GM21737 (cell line): ENCODE results near the gene ABAT.

Experiments used
- ATAC-seq: cut with Tn5 transposase; IDR thresholded peaks from one replicate; pipeline ENCODE4 v1.9.1; 2021; ENCODE audit warnings: mild to moderate bottlenecking, moderate library complexity; ENCODE audit not compliant: unreplicated experiment

Gene ABAT

DNA sequence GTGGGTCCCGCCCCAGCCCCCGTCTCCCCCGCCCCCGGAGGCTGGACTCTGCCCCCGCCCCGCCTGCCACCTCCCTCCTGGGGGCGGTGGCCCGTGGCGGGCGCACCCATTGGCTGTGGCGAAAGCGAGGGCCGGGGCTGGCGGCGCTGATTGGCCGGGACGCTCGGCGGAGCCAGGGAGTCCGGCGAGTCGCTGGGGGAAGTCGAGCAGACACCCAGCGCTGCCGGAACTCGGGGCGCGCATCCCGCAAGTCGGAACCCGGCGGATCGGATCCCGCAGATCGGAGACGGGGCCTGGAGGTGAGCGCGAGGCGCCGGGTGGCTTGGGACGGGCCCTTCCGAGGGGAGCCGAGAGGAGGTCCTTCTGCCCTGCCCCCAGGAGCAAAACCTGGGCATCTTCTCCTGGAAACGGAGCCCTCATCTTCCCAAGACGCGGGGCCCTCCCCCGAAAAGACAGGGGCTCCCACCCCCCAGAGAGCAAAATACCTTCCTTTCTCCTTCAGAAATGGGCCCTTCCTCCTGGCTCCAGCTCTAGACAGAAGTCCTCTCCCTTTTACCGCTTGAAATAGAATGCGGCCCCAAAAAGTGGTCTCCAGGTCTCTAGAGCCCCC, at the start of gene ABAT:
Gene ABAT (plus strand): TSS at position 205 of the 610 bp plus-strand sequence. CDS start 61,123 bp downstream, outside the sequence.
- peak; percentile 99 for ATAC-seq

- no peak for ATAC-seq
Observed at GRCh38 chr16:8625491-8626087, 48.8 kb upstream of the ABAT start.

GRCh38 chr16:8626946-8627345, 47.5 kb upstream of the ABAT start:
- no peak for ATAC-seq

- no peak for ATAC-seq
Observed at GRCh38 chr16:8627456-8627855, 47.0 kb upstream of the ABAT start.

DNA sequence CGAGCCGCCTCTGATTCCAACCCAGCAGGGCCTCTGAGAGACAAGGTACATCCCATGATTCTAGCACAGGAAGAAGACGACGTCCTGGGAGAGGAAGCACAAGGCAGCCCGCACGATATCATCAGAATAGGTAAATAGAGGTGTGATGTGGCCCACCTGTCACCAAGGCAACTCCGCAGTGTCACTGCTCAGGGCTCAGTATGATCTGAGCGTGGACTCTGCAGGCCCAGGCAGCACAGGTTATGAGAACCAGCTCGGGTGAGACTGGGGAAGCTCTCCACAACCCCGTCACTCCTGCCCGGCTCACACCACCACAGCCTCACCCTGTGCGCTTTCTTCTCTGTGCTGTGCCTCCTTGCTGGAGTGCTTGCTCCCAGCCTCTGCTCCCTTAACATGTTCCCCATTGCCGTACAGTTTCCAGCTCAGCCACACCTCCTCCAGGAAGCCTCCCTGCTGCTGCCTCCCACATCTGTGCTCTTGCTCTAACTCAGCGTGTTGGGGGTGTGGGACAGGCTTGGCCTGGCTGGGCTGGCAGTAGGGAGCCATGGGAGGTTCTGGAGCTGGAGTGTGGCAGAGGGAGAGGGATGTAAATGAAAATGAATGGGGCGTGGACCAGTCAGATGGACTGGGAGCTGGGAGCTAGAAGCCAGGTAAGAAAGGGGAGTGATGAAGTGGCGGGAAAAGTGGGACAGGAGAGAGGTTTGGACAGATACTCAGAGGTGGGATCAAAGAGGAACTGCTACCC, 45.3 kb upstream of the ABAT start:
- ATAC-seq: no peak

- ATAC-seq: no peak
Observed at GRCh38 chr16:8630255-8630953, 44.0 kb upstream of the ABAT start.

DNA sequence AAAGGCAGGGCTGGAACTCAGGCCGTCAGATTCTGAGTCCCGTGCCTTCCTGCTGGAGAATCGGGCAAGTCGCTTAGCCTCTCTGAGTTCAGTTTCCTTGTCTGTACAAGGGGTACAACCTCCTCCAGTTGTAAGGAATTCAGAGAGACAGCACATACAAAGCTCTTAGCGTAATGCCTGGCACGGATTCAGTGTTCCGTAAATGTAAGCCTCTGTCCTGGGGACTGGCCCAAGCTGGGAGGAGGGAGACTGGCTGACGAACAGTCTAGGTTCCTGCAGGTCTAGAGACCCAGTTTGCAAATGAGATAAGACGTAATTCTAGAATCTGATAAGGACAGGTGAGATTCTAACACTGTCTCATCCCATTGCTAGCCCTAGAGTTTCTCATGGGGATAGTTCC, 43.0 kb upstream of the ABAT start:
- no peak for ATAC-seq

GRCh38 chr16:8631818-8632465, 42.5 kb upstream of the ABAT start:
- ATAC-seq: no peak

GRCh38 chr16:8632675-8633182, 41.7 kb upstream of the ABAT start:
- no peak for ATAC-seq

DNA sequence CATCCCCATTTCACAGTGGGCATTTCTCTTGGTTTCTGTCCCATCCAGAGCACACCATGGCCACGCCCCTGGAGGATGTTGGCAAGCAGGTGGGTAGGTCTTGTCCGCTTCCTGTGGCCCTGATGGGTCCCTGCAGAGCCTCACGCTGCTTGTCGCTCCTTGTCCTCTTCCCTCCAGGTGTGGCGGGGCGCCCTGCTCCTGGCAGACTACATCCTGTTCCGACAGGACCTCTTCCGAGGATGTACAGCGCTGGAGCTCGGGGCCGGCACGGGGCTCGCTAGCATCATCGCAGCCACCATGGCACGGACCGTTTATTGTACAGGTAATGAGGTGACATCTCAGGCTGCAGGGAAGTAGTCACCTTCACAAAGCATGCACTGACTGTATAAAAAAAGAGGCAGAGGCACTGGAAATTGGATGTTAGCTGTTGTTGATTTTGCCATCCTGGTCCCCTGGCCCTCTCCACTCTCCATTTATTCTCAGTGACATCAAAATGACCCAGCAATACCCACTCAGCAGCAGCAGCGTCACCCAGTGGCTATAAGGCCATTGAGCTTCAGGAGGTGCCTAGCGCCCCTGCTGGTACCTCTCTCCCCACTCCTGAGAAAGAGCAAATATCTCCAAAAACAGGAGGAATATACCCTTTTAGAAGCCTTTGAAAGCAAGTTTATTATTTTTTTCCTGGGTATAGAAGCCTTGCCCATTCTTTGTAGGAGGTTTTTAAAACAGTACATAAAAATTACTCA, 39.3 kb upstream of the ABAT start:
- ATAC-seq: no peak

DNA sequence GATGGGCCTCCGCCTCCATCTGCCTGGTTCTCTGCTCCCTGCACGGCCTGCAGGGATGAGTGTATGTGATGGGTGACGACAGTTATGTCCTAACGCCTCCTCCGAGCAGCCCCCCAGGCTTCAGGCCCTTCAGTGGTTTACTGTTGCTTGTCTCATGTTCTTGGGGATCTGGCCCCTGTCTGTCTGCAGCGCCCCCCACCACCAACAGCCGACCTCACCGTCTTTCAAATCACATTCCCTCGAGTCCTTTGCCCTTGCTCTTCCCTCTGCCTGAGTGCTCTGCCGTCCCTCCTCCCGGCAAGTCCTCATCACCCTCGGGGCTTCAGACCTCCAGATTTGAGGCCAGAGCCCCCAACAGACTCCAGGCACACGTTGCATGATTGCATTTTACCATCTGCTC, 34.7 kb upstream of the ABAT start:
- ATAC-seq: no peak

- no peak for ATAC-seq
Observed at GRCh38 chr16:8641671-8642070, 32.7 kb upstream of the ABAT start.

DNA sequence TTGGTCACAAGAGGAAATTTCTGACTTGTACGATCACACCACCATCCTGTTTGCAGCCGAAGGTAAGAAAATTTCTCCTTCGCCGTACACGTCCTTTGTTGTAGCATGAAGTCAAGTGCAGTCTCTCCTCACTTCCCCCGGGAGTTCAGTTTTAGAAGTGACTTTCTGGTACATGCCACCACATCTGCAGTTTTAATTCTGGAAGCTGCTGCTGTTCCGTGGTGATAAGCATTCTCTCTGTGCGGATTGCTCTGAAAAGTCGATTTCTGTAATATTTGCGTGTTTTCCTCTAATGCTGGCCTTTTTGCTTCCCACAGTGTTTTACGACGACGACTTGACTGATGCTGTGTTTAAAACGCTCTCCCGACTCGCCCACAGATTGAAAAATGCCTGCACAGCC, 32.3 kb upstream of the ABAT start:
- no peak for ATAC-seq

DNA sequence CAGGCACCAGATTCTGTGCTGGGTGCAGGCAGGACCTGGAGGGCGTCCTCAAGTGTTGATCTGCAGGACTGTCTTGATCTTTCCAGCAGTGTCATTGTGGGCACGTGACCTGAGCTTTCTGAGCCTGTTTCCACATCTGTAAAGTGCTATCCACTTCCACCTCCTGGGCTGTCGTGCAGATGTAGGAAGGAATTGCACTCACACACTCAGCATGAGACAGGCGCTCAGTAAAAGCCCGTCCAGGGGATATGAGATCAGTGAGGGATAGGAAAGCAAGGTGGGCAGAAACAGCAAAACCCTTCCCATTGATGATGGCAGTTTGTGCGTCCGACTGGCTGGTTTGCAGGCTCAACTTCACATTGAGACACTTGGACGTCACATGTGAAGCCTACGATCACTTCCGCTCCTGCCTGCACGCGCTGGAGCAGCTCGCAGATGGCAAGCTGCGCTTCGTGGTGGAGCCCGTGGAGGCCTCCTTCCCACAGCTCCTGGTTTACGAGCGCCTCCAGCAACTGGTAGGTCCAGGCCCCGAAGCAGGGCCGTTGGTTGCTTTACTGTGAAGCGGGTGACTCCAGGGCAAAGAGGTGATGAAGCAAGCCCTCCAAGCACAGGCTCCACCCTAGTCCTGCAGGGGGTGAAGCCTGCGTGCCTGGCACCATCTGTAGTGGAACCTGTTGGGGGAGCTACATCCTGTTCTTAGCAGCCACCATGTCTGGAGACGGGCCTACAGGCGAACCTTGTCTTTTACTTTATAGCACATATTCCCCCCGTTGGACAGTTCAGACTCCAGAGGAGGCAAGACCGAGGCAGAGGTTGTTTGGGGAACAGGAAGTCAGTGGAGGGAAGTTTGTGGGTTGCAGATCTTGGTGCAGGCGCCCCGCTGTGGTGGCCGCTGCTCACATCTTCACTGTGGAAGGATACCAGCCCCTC, 29.9 kb upstream of the ABAT start:
- no peak for ATAC-seq

DNA sequence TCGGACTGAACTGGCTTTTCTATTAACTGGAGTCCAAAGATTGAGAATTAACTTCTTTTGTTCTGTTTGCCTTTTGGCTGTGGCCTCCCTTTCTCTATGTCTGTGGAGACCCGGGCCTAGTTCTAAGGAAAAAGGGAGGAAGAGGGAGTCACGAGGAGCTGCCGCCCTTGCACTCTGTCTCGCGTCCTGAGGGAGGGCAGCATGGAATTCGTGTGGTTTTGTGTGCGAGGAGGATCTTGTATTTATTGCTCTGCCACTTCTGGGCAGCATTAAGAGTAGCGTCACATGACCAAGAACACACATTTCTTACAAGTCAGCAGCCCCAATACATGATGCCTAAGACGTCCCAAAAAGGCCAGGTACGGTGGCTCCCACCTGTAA, 29.3 kb upstream of the ABAT start:
- no peak for ATAC-seq

DNA sequence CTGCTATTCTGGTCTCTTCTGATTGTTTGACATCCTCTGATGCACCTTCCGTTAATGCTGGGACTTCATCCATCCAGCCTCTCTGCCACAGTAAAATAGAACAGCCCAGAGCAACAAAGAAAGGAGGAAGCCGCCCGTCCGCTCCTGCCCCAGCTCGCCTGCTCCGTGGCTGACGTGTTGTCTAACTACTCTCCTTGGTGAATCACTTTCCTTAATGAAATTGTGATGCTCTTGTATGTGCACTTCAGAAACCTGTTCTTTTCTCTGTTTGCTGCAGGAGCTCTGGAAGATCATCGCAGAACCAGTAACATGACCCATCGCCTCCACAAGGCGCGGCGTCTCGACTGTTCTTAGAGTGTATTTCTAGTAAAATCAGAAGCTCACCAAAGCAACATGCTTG, 28.6 kb upstream of the ABAT start:
- ATAC-seq: no peak

DNA sequence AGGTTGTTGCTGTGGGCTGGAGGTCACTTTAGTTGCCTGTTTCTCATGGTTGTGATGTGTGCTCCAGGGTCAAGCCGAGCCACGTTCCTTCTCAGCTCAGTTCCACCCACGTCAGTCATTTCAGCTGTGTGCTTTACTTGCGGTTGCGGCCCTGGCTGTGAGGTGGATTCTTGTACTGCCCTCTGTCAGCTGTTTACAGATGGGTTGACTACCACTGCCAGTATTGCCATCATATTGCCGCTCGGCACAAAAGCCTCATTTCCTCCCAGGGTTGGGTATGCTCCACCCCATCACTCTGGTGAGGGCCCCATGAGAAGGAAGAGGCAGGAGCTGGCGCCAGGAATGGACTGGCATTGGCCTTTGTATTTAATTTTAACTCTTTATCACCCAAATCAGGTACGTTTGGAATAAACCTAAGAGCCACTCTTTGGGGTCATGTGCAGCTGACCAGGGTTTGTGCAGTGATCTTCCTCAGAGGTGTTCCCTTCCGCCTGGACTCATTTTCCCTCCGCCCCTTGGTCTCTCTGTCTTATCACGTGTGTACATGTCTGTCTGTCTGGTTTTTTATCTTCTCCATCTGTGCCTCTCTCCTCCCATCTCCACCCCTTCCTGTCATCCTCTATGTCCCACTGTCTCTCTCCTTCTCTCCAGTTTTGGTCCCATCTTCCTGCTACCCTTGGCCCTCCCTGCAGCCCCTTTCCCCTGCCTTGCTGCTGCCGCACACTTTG, 27.9 kb upstream of the ABAT start:
- ATAC-seq: no peak

GRCh38 chr16:8647721-8648318, 26.6 kb upstream of the ABAT start:
- no peak for ATAC-seq
